Measurements from ENCODE around the gene WDR86.

The WDR86 gene

GRCh38 chr7:151426904-151427704 lies 17.3 kb upstream of the WDR86 start:
- H2AFZ ChIP-seq (ENCODE audit: low read length), result no peak overlapping the region
- no peak for TF ChIP-seq EZH2 (IDR thresholded peaks at IDR 0.05; ENCODE audit: borderline replicate concordance, low read length)
- no peak for TF ChIP-seq CTCF (IDR thresholded peaks at IDR 0.05; ENCODE audit: low read length)

GRCh38 chr7:151426441-151426903 lies 16.6 kb upstream of the WDR86 start:
- Histone ChIP-seq H3F3A (ENCODE audit: insufficient read depth, low read length) (no peaks in the 10 kb centered on the region), H3K4me2 (ENCODE audit: low read length) (no peak overlapping the region), H3K27me3 (ENCODE audit: insufficient read depth, low read length) (peaks cover 23% of the 10 kb centered on the region; the same call in 1 of the 2 replicates), H3K9ac (ENCODE audit: low read length) (no peak overlapping the region), H3K4me3 (ENCODE audit: low read depth, low read length, poor library complexity, severe bottlenecking) (no peak overlapping the region), H2AFZ (ENCODE audit: low read length) (no peak overlapping the region), H3K27ac (ENCODE audit: low read depth, low read length, poor library complexity, severe bottlenecking) (no peak overlapping the region), H3K9me3 (ENCODE audit: low read length) (no peaks in the 10 kb centered on the region), H3K79me2 (ENCODE audit: insufficient read depth, low read length) (no peaks in the 10 kb centered on the region), H3K36me3 (ENCODE audit: insufficient read depth, low read length) (no peaks in the 10 kb centered on the region; the same call in 1 of the 2 replicates), H3K9me2 (ENCODE audit: low read depth, low read length) (no peaks in the 10 kb centered on the region), H3K4me1 (ENCODE audit: insufficient read depth, low read length, severe bottlenecking) (peaks cover 13% of the 10 kb centered on the region), H4K20me1 (ENCODE audit: insufficient read depth, low read length) (no peaks in the 10 kb centered on the region)
- TF ChIP-seq EZH2 (IDR thresholded peaks at IDR 0.05; ENCODE audit: borderline replicate concordance, low read length), result no peak
- TF ChIP-seq CTCF (IDR thresholded peaks at IDR 0.05; ENCODE audit: low read length), result no peak

More at GRCh38 chr7:151426904-151427704, 17.3 kb upstream of the WDR86 start:
- Histone ChIP-seq H3K79me2 (ENCODE audit: insufficient read depth, low read length) (no peaks in the 10 kb centered on the region), H3K27me3 (ENCODE audit: insufficient read depth, low read length) (peaks cover 20% of the 10 kb centered on the region; the same call in 1 of the 2 replicates), H3F3A (ENCODE audit: insufficient read depth, low read length) (no peaks in the 10 kb centered on the region), H3K36me3 (ENCODE audit: insufficient read depth, low read length) (no peaks in the 10 kb centered on the region; the same call in 1 of the 2 replicates), H3K4me2 (ENCODE audit: low read length) (no peak overlapping the region), H3K9me2 (ENCODE audit: low read depth, low read length) (no peaks in the 10 kb centered on the region), H3K27ac (ENCODE audit: low read depth, low read length, poor library complexity, severe bottlenecking) (no peak overlapping the region), H3K9me3 (ENCODE audit: low read length) (no peaks in the 10 kb centered on the region), H3K4me3 (ENCODE audit: low read depth, low read length, poor library complexity, severe bottlenecking) (no peak overlapping the region), H3K4me1 (ENCODE audit: insufficient read depth, low read length, severe bottlenecking) (peaks cover 13% of the 10 kb centered on the region), H4K20me1 (ENCODE audit: insufficient read depth, low read length) (no peaks in the 10 kb centered on the region), H3K9ac (ENCODE audit: low read length) (no peak overlapping the region)

- H3K9me3 ChIP-seq (ENCODE audit: low read length), result no peaks in the 10 kb centered on the region
- peaks cover 23% of the 10 kb centered on the region; the same call in 1 of the 2 replicates for H3K27me3 ChIP-seq (ENCODE audit: insufficient read depth, low read length)
- no peak for TF ChIP-seq CTCF (IDR thresholded peaks at IDR 0.05; ENCODE audit: low read length)
- no peak for TF ChIP-seq EZH2 (IDR thresholded peaks at IDR 0.05; ENCODE audit: borderline replicate concordance, low read length)
- H3K79me2 ChIP-seq (ENCODE audit: insufficient read depth, low read length), result no peaks in the 10 kb centered on the region
- no peak overlapping the region for H3K4me2 ChIP-seq (ENCODE audit: low read length)
- no peak overlapping the region for H3K4me3 ChIP-seq (ENCODE audit: low read depth, low read length, poor library complexity, severe bottlenecking)
- H3K9ac ChIP-seq (ENCODE audit: low read length), result no peak overlapping the region
- no peaks in the 10 kb centered on the region; the same call in 1 of the 2 replicates for H3K36me3 ChIP-seq (ENCODE audit: insufficient read depth, low read length)
- no peaks in the 10 kb centered on the region for H4K20me1 ChIP-seq (ENCODE audit: insufficient read depth, low read length)
- H3K9me2 ChIP-seq (ENCODE audit: low read depth, low read length), result no peaks in the 10 kb centered on the region
- H2AFZ ChIP-seq (ENCODE audit: low read length), result no peak overlapping the region
- peaks cover 13% of the 10 kb centered on the region for H3K4me1 ChIP-seq (ENCODE audit: insufficient read depth, low read length, severe bottlenecking)
- no peaks in the 10 kb centered on the region for H3F3A ChIP-seq (ENCODE audit: insufficient read depth, low read length)
- H3K27ac ChIP-seq (ENCODE audit: low read depth, low read length, poor library complexity, severe bottlenecking), result no peak overlapping the region
Observed at GRCh38 chr7:151425670-151426440, 16.0 kb upstream of the WDR86 start.
